NB4 (cell line): ENCODE measurements around the gene ITGAX.

ENCODE experiments used
- MAX ChIP-seq: IDR thresholded peaks from 2 replicates; pipeline ENCODE4 v1.6.1; 2011; ENCODE audit warnings: low read depth, low read length
- MYC ChIP-seq: IDR thresholded peaks from 2 replicates; pipeline ENCODE4 v1.6.1; 2011; ENCODE audit warnings: low read depth, low read length
- POLR2A ChIP-seq: IDR thresholded peaks from 2 replicates; pipeline ENCODE4 v1.6.1; 2011; ENCODE audit warnings: mild to moderate bottlenecking; ENCODE audit not compliant: insufficient read length; ENCODE audit errors: extremely low read depth
- TF ChIP-seq, protein P1 (sequence below): IDR thresholded peaks from one replicate; pipeline ENCODE4 v1.5.1; 2012; ENCODE audit warnings: low read depth, low read length

GRCh38 chr16:31347445-31347844 lies 7.5 kb upstream of the ITGAX start:
- TF ChIP-seq, protein P1, sequence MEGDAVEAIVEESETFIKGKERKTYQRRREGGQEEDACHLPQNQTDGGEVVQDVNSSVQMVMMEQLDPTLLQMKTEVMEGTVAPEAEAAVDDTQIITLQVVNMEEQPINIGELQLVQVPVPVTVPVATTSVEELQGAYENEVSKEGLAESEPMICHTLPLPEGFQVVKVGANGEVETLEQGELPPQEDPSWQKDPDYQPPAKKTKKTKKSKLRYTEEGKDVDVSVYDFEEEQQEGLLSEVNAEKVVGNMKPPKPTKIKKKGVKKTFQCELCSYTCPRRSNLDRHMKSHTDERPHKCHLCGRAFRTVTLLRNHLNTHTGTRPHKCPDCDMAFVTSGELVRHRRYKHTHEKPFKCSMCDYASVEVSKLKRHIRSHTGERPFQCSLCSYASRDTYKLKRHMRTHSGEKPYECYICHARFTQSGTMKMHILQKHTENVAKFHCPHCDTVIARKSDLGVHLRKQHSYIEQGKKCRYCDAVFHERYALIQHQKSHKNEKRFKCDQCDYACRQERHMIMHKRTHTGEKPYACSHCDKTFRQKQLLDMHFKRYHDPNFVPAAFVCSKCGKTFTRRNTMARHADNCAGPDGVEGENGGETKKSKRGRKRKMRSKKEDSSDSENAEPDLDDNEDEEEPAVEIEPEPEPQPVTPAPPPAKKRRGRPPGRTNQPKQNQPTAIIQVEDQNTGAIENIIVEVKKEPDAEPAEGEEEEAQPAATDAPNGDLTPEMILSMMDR = no peak
- TF ChIP-seq POLR2A (no peak), MYC (no peak), MAX (no peak)
